ENCODE measurements around the gene RPAP2. TPM values are rescaled to one million over a fixed set of nuclear protein-coding genes. Genes with fewer than 3 reads are reported as not detected.
"Not testable (repeated sequence)": the region's sequence is repeated elsewhere in the genome, so short reads cannot be mapped to it uniquely, and the experiment has no call there.

Gene RPAP2
- total RNA-seq, 2 experiments from 2014 or later, result 23.4 to 26.5 TPM

DNA sequence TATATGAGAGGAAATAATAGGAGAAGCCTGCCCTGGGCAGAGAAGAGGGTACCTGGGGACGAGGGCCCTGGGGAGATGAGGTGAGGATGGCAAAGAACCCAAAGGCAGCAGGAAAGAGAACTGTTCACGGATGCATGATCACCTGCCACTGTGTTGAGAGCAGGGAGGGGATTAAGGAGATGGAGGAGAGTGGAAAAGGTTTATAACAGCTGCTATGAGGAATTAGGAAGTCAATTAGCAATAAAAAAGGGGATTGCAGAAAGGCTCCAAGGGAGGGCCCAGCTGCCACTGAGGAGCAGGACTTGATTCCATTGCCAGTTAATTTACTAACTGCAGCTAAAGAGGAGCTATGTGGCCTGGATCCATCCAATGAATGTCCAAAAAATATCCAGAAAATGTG is 126.8 kb downstream of the RPAP2 start:
- no peak overlapping the region for H3K27ac ChIP-seq (ENCODE audit: low read depth in 1 of 2, low read length in 2 of 2)
- Mint-ChIP-seq H3K4me3 (no peak overlapping the region), H3K36me3 (ENCODE audit: low read depth) (no peaks in the 10 kb centered on the region), H3K9me3 (no peaks in the 10 kb centered on the region), H3K27me3 (no peaks in the 10 kb centered on the region), H3K4me1 (ENCODE audit: low read depth) (no peaks in the 10 kb centered on the region), H3K27ac (no peak overlapping the region)
- H3K27me3 ChIP-seq (ENCODE audit: control insufficient read depth in 1 of 2, insufficient read depth in 2 of 2, low read length in 2 of 2), result no peaks in the 10 kb centered on the region
- no peaks in the 10 kb centered on the region for H3K9me3 ChIP-seq (ENCODE audit: control insufficient read depth in 1 of 2, insufficient read depth in 1 of 2, low read length in 2 of 2)
- no peak for ATAC-seq (ENCODE audit: poor library complexity)
- no peaks in the 10 kb centered on the region for H3K4me1 ChIP-seq (ENCODE audit: insufficient read depth, low read length)
- DNase-seq, result no peak
- CTCF ChIA-PET, result no interaction called here
- H3K36me3 ChIP-seq (ENCODE audit: insufficient read depth, low read length), result no peaks in the 10 kb centered on the region
- intact Hi-C loops (cut with DNase I, micrococcal nuclease), result no loop called here
- H3K4me3 ChIP-seq (ENCODE audit: low read length), result no peak overlapping the region
- TF ChIP-seq, protein P1, sequence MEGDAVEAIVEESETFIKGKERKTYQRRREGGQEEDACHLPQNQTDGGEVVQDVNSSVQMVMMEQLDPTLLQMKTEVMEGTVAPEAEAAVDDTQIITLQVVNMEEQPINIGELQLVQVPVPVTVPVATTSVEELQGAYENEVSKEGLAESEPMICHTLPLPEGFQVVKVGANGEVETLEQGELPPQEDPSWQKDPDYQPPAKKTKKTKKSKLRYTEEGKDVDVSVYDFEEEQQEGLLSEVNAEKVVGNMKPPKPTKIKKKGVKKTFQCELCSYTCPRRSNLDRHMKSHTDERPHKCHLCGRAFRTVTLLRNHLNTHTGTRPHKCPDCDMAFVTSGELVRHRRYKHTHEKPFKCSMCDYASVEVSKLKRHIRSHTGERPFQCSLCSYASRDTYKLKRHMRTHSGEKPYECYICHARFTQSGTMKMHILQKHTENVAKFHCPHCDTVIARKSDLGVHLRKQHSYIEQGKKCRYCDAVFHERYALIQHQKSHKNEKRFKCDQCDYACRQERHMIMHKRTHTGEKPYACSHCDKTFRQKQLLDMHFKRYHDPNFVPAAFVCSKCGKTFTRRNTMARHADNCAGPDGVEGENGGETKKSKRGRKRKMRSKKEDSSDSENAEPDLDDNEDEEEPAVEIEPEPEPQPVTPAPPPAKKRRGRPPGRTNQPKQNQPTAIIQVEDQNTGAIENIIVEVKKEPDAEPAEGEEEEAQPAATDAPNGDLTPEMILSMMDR (IDR thresholded peaks at IDR 0.05), result no peak
- POLR2A ChIA-PET, result no interaction called here

DNA sequence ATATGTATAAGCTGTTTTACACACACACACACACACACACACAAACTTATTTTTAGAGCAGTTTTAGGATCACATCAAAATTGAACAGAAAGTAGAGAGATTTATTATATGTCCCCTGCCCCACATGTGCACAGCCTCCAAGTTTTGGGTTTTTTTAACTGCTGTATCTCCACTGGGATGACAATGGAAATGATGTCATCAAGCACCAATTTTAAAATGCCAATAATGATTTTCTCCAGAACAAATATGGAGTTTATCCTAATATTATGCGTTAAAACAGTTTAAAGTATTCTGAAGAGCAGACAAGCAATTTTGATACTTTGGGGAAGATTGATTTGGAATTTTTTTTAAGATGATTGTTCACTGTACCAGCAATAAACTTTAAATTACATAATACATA is 131.2 kb downstream of the RPAP2 start:
- CTCF ChIA-PET, result interaction anchor here (0.7 kb wide), 1 partner anchor 29 kb away, joined by 3 read pairs; no protein-coding TSS in a partner anchor
- intact Hi-C loops (cut with DNase I, micrococcal nuclease), result no loop called here
- no peaks in the 10 kb centered on the region for H3K9me3 Mint-ChIP-seq
- POLR2A ChIA-PET, result no interaction called here
- no peaks in the 10 kb centered on the region for H3K9me3 ChIP-seq (ENCODE audit: control insufficient read depth in 1 of 2, insufficient read depth in 1 of 2, low read length in 2 of 2)
- H3K4me1 ChIP-seq (ENCODE audit: insufficient read depth, low read length), result no peaks in the 10 kb centered on the region
- no peaks in the 10 kb centered on the region for H3K27me3 ChIP-seq (ENCODE audit: control insufficient read depth in 1 of 2, insufficient read depth in 2 of 2, low read length in 2 of 2)
- H3K4me1 Mint-ChIP-seq (ENCODE audit: low read depth), result no peaks in the 10 kb centered on the region
- DNase-seq (no peak), ATAC-seq (ENCODE audit: poor library complexity) (no peak)
- no peaks in the 10 kb centered on the region for H3K36me3 Mint-ChIP-seq (ENCODE audit: low read depth)
- H3K4me3 Mint-ChIP-seq, result no peak overlapping the region
- no peaks in the 10 kb centered on the region for H3K36me3 ChIP-seq (ENCODE audit: insufficient read depth, low read length)
- no peaks in the 10 kb centered on the region for H3K27me3 Mint-ChIP-seq
- TF ChIP-seq, protein P1 (IDR thresholded peaks at IDR 0.05), result no peak
- no peak overlapping the region for H3K27ac ChIP-seq (ENCODE audit: low read depth in 1 of 2, low read length in 2 of 2)
- no peak overlapping the region for H3K4me3 ChIP-seq (ENCODE audit: low read length)
- H3K27ac Mint-ChIP-seq, result no peak overlapping the region

DNA sequence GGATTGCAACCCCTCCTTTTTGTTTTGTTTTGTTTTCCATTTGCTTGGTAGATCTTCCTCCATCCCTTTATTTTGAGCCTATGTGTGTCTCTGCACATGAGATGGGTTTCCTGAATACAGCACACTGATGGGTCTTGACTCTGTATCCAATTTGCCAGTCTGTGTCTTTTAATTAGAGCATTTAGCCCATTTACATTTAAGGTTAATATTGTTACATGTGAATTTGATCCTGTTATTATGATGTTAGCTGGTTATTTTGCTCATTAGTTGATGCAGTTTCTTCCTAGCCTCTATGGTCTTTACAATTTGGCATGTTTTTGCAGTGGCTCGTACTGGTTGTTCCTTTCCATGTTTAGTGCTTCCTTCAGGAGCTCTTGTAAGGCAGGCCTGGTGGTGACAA is 135.7 kb downstream of the RPAP2 start:
- H3K36me3 ChIP-seq (ENCODE audit: insufficient read depth, low read length); intact Hi-C loops (cut with DNase I, micrococcal nuclease); H3K27ac ChIP-seq (ENCODE audit: low read depth in 1 of 2, low read length in 2 of 2); H3K9me3 Mint-ChIP-seq; CTCF ChIA-PET; H3K4me1 ChIP-seq (ENCODE audit: insufficient read depth, low read length); H3K27me3 ChIP-seq (ENCODE audit: control insufficient read depth in 1 of 2, insufficient read depth in 2 of 2, low read length in 2 of 2); POLR2A ChIA-PET; H3K4me1 Mint-ChIP-seq (ENCODE audit: low read depth); H3K4me3 ChIP-seq (ENCODE audit: low read length); H3K9me3 ChIP-seq (ENCODE audit: control insufficient read depth in 1 of 2, insufficient read depth in 1 of 2, low read length in 2 of 2); ATAC-seq (ENCODE audit: poor library complexity); H3K27ac Mint-ChIP-seq; DNase-seq; H3K27me3 Mint-ChIP-seq; H3K36me3 Mint-ChIP-seq (ENCODE audit: low read depth); H3K4me3 Mint-ChIP-seq: not testable (repeated sequence)

DNA sequence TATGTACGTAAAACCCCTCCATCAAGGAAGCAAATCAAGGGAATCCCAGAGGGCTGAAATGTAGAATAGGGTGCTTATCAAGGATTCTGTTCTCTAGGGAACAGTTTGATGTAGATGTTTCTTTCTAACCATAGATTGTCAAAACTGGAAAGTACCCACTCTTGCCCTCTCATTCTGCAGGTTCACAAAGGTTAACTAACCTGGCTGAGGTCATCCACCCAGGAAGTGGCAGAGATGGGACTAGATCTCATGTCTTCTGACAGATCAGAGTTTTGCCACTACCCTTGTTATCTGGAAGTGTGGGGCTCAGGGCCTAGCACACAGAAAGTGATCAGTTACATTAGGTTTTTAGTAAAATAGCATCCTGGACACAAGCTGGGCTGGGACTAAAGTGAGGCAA is 140.4 kb downstream of the RPAP2 start:
- no peaks in the 10 kb centered on the region for H3K36me3 Mint-ChIP-seq (ENCODE audit: low read depth)
- ChIA-PET POLR2A (no interaction called here), CTCF (no interaction called here)
- TF ChIP-seq, protein P1 (IDR thresholded peaks at IDR 0.05), result no peak
- no peaks in the 10 kb centered on the region for H3K27me3 ChIP-seq (ENCODE audit: control insufficient read depth in 1 of 2, insufficient read depth in 2 of 2, low read length in 2 of 2)
- H3K27ac ChIP-seq (ENCODE audit: low read depth in 1 of 2, low read length in 2 of 2), result no peak overlapping the region
- no peak overlapping the region for H3K4me3 ChIP-seq (ENCODE audit: low read length)
- no peak overlapping the region for H3K27ac Mint-ChIP-seq
- H3K4me1 Mint-ChIP-seq (ENCODE audit: low read depth), result no peaks in the 10 kb centered on the region
- no peaks in the 10 kb centered on the region for H3K4me1 ChIP-seq (ENCODE audit: insufficient read depth, low read length)
- ATAC-seq (ENCODE audit: poor library complexity) (no peak), DNase-seq (no peak)
- intact Hi-C loops (cut with DNase I, micrococcal nuclease), result no loop called here
- H3K4me3 Mint-ChIP-seq, result no peak overlapping the region
- H3K9me3 Mint-ChIP-seq, result no peaks in the 10 kb centered on the region
- H3K9me3 ChIP-seq (ENCODE audit: control insufficient read depth in 1 of 2, insufficient read depth in 1 of 2, low read length in 2 of 2), result peaks cover 0 to 5% of the 10 kb centered on the region in 2 experiments
- H3K27me3 Mint-ChIP-seq, result no peaks in the 10 kb centered on the region
- no peaks in the 10 kb centered on the region for H3K36me3 ChIP-seq (ENCODE audit: insufficient read depth, low read length)
